Heart right ventricle (tissue), 16 donors: Measurements from ENCODE around the gene IFITM10. TPM values are rescaled to one million over a fixed set of nuclear protein-coding genes. Genes with fewer than 3 reads are reported as not detected.

Experiments used
- ATAC-seq, 8 donors: fragments of 200-7000 bp; cut with Tn5 transposase; one replicate each; pipeline ENCODE4 v1.9.1; 2020; ENCODE audit warnings: mild to moderate bottlenecking in 8 of 8, moderate library complexity in 8 of 8, moderate number of reproducible peaks in 1 of 8
- DNase-seq, 2 donors: peaks; one replicate each; pipeline ENCODE4 v3.0.0-alpha.2; 2020
- H3K27ac ChIP-seq, 10 donors: fragments of 200-600 bp; sonication (generic) in 2 of 10; one replicate each; pipeline versions ENCODE4 v1.5.0 to v1.8.0; 2020 to 2022; ENCODE audit warnings: mild to moderate bottlenecking in 3 of 10
- H3K27me3 ChIP-seq, 7 donors: fragments of 200-600 bp; one replicate each; pipeline ENCODE4 v1.8.0; 2021 to 2022; ENCODE audit warnings: mild to moderate bottlenecking in 2 of 7
- H3K36me3 ChIP-seq, 9 donors: fragments of 200-600 bp; sonication (generic) in 1 of 9; one replicate each; pipeline versions ENCODE4 v1.5.0 to v1.8.0; 2020 to 2022; ENCODE audit warnings: mild to moderate bottlenecking in 2 of 9
- H3K4me1 ChIP-seq, 9 donors: fragments of 200-600 bp; sonication (generic) in 1 of 9; one replicate each; pipeline versions ENCODE4 v1.5.0 to v1.8.0; 2020 to 2022; ENCODE audit warnings: mild to moderate bottlenecking in 4 of 9
- H3K4me3 ChIP-seq, 10 donors: fragments of 200-600 bp; sonication (generic) in 2 of 10; one replicate each; pipeline versions ENCODE4 v1.5.0 to v1.8.0; 2020 to 2022; ENCODE audit warnings: mild to moderate bottlenecking in 7 of 10, moderate library complexity in 2 of 10
- H3K9me3 ChIP-seq, 11 donors: fragments of 200-600 bp in 10 of 11; sonication (generic) in 2 of 11; one replicate each; pipeline versions ENCODE4 v1.5.0 to v1.8.0; 2013 to 2022; ENCODE audit warnings: mild to moderate bottlenecking in 2 of 11, control low read depth in 1 of 11, moderate library complexity in 1 of 11
- WGBS, 2 donors: extraction: QIAGEN DNeasy Blood & Tissue Kit; methylation state at CpG; one replicate each; pipeline ENCODE4 v1.1.7; 2013; ENCODE audit warnings: inconsistent platforms in 1 of 2; 5-methylcytosine and 5-hydroxymethylcytosine counted together
- intact Hi-C, 10 donors: fragments of 100-400 bp; cut with DNase I; formaldehyde crosslinking; loops; one replicate each; pipeline versions ENCODE4 v1.11.1 to v1.14.2; 2022
- polyA plus RNA-seq, 2 donors: library from polyadenylated mRNA; stranded (reverse); fragments of 200-250 nt; gene quantifications; one replicate each; pipeline ENCODE4 v1.2.3, GENCODE V29; 2013
- total RNA-seq, 10 donors: library from RNA; stranded (reverse); fragmentation: NEBNext Ultra II Directional in 3 of 10; extraction: Animal tissue kit (Norgen Biotek cat#: 25700) in 3 of 10; gene quantifications; one replicate each; pipeline versions ENCODE4 v1.2.1 to v1.2.4, GENCODE V29; 2021 to 2023
- TF ChIP-seq, protein P1 (sequence below), 9 donors: fragments of 200-600 bp; sonication (generic) in 2 of 9; IDR thresholded peaks; one replicate each; pipeline versions ENCODE4 v1.5.0 to v1.8.0; 2021 to 2022; ENCODE audit warnings: antibody characterized with exemption in 9 of 9, mild to moderate bottlenecking in 5 of 9, moderate library complexity in 1 of 9
- donor health status: Arrhythmogenic right ventricular cardiomyopathy.
- donor health status: ischemic (EF 13 %, LVEDD 7.1; RV severe dilation, severe dysfunction).
- donor health status: healthy with polysubstance abuse.
- donor health status: DM: no; HTN: yes; CAD: no.
- donor health status: DM: no; HTN: no; CAD: no.
- donor health status: ischemic (EF 25% LVEDD 6.9; RV normal size, moderate dysfunction).
- donor health status: ischemic (EF 25% LVEDD 5.7; RV mildly dilated, moderate dysfunction).
- donor health status: healthy.
- donor health status: DM: yes; HTN: yes; CAD: no.
- donor health status: Ischemic cardiomyopathy.
- donor health status: ischemic (EF 35%, LVEDD 5.7; RV mildly dilated, moderate dysfunction).
- donor health status: nonischemic (EF 11% LVEDD 7.7; RV severe dilation, severe dysfunction).
- donor health status: DM: yes; HTN: yes; CAD: no.
- donor health status: PGD.
- donor health status: ischemic (EF 29% LVEDD 5.4; RV normal size, mild dysfunction).
- donor health status: nonischemic (EF 23%, LVEDD 6.1; RV moderate dilation, normal function).

Gene IFITM10
- total and polyA plus RNA-seq, 12 donors: 0.07 to 2.4 (median 0.42) TPM

DNA sequence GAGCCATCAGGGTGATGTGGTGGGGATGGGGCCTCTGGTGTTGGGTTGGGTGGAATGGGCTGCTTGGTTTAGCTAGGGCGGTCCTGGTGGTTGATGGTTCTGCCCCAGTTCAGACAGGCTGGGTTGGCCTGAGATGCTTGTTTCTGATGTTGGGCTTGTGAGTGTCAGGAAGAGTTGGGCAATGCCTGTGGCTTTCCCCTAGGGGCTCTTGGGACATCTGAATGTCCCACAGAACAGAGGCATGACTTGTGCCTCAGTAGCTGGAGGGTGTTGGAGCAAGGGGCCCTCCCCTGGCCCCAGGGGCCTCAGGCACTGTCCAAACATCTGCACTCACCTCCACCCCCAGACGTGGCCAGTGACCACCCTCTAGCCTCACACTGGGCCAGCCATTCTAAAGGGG, 27.3 kb upstream of the IFITM10 start:
- ATAC-seq (peak in 1 of 8 donors; percentile 6), DNase-seq (no peak)
- TF ChIP-seq, protein P1, sequence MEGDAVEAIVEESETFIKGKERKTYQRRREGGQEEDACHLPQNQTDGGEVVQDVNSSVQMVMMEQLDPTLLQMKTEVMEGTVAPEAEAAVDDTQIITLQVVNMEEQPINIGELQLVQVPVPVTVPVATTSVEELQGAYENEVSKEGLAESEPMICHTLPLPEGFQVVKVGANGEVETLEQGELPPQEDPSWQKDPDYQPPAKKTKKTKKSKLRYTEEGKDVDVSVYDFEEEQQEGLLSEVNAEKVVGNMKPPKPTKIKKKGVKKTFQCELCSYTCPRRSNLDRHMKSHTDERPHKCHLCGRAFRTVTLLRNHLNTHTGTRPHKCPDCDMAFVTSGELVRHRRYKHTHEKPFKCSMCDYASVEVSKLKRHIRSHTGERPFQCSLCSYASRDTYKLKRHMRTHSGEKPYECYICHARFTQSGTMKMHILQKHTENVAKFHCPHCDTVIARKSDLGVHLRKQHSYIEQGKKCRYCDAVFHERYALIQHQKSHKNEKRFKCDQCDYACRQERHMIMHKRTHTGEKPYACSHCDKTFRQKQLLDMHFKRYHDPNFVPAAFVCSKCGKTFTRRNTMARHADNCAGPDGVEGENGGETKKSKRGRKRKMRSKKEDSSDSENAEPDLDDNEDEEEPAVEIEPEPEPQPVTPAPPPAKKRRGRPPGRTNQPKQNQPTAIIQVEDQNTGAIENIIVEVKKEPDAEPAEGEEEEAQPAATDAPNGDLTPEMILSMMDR (IDR thresholded peaks at IDR 0.05): no peak
- H3K4me3 ChIP-seq: no peak overlapping the region
- H3K27me3 ChIP-seq: peaks cover 0 to 21% (median 5%) of the 10 kb centered on the region in 7 donors
- H3K9me3 ChIP-seq: peaks cover 0 to 6% (median 0%) of the 10 kb centered on the region in 11 donors
- H3K4me1 ChIP-seq: peaks cover 0 to 55% (median 0%) of the 10 kb centered on the region in 9 donors
- 75 to 76% methylated on average over 2 of the region's 2 CpGs for WGBS, 2 donors
- H3K36me3 ChIP-seq: no peaks in the 10 kb centered on the region
- peak overlapping the region in 1 of 10 donors; percentile 73 for H3K27ac ChIP-seq
- intact Hi-C loops: loop anchor here in 1 of 10 donors (10.0 kb wide), 1 partner anchor 47 kb away; no protein-coding TSS in a partner anchor

DNA sequence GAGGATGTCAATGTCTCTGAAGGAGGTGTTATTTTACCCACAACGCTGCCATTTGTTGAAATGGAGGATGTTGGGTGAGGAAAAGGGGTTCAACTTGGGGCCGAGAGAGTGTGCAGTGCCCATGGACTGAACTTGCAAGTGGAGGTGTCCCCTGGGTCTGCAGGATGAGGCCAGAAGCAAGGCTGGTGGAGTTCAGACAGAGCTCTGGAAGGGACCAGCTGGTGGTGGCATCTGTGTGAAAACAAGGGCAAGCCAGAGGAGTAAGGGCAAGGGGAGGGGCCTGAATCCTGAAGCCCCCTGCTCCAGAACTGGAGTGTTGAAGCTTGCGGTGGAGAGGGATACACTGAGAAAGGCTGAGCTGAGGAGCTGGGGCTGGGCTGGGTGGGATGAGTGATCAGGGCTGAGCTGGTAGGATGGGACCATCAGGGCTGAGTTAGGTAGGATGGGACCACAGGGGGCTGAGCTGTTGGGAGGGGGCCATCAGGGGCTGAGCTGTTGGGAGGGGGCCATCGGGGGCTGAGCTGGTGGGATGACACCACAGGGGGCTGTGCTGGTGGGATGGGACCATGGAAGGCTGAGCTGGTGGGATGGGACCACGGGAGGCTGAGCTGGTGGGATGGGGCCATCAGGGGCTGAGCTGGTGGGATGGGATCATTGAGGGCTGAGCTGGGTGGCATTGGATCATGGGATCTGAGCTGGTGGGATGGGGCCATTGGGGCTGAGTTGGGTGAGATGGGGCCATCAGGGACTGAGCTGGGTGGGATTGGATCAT, 26.7 kb upstream of the IFITM10 start:
- intact Hi-C loops: loop anchor here in 1 of 10 donors (10.0 kb wide), 1 partner anchor 48 kb away; no protein-coding TSS in a partner anchor
- Histone ChIP-seq H3K27me3 (peaks cover 0 to 21% (median 5%) of the 10 kb centered on the region in 7 donors), H3K9me3 (peaks cover 0 to 6% (median 0%) of the 10 kb centered on the region in 11 donors), H3K4me3 (no peak overlapping the region), H3K36me3 (no peaks in the 10 kb centered on the region), H3K4me1 (peaks cover 0 to 55% (median 0%) of the 10 kb centered on the region in 9 donors), H3K27ac (peak overlapping the region in 1 of 10 donors; percentile 73)
- 87 to 88% methylated on average over 5 of the region's 5 CpGs for WGBS, 2 donors
- no peak for ATAC-seq
- TF ChIP-seq, protein P1 (IDR thresholded peaks at IDR 0.05): no peak
- peak in 1 of 2 donors; percentile 3 for DNase-seq

- H3K9me3 ChIP-seq: peaks cover 0 to 6% (median 0%) of the 10 kb centered on the region in 11 donors
- H3K27me3 ChIP-seq: peaks cover 0 to 21% (median 5%) of the 10 kb centered on the region in 7 donors
- no peak overlapping the region for H3K4me3 ChIP-seq
- DNase-seq: no peak
- H3K27ac ChIP-seq: no peak overlapping the region
- peaks cover 0 to 57% (median 0%) of the 10 kb centered on the region in 9 donors for H3K4me1 ChIP-seq
- no peaks in the 10 kb centered on the region for H3K36me3 ChIP-seq
- intact Hi-C loops: loop anchor here in 1 of 10 donors (10.0 kb wide), 1 partner anchor 48 kb away; no protein-coding TSS in a partner anchor
- ATAC-seq: no peak
- TF ChIP-seq, protein P1 (IDR thresholded peaks at IDR 0.05): no peak
- WGBS, 2 donors: 89 to 91% methylated on average over 11 of the region's 11 CpGs
Observed at GRCh38 chr11:1776331-1776851, 26.0 kb upstream of the IFITM10 start.

- Histone ChIP-seq H3K9me3 (peaks cover 0 to 6% (median 0%) of the 10 kb centered on the region in 11 donors), H3K27ac (no peak overlapping the region), H3K4me1 (peaks cover 0 to 52% (median 0%) of the 10 kb centered on the region in 9 donors), H3K36me3 (no peaks in the 10 kb centered on the region), H3K4me3 (no peak overlapping the region), H3K27me3 (peaks cover 0 to 14% (median 5%) of the 10 kb centered on the region in 7 donors)
- ATAC-seq (no peak), DNase-seq (peak in 1 of 2 donors; percentile 3)
- TF ChIP-seq, protein P1 (IDR thresholded peaks at IDR 0.05): no peak
- intact Hi-C loops: loop anchor here in 1 of 10 donors (10.0 kb wide), 1 partner anchor 50 kb away; no protein-coding TSS in a partner anchor
- 77% methylated on average over 12 of the region's 12 CpGs for WGBS, 2 donors
Observed at GRCh38 chr11:1774886-1775285, 24.5 kb upstream of the IFITM10 start.
